ENCODE data around the gene SEPTIN5.

GRCh38 chr22:19738664-19739447 is 24.6 kb downstream of the SEPTIN5 start:
- no peak for TF ChIP-seq SIN3A (IDR thresholded peaks at IDR 0.05; ENCODE audit: borderline replicate concordance, insufficient read depth, low read length)
- TF ChIP-seq POLR2AphosphoS5 (IDR thresholded peaks at IDR 0.05; ENCODE audit: low read depth, low read length): no peak
